ENCODE measurements around the gene CARS2.

- TF ChIP-seq CTCF (IDR thresholded peaks at IDR 0.05; ENCODE audit: borderline replicate concordance, extremely low read depth, low read length, poor library complexity, severe bottlenecking) (no peak), EZH2 (IDR thresholded peaks at IDR 0.05; ENCODE audit: borderline replicate concordance, low read depth, low read length, severe bottlenecking) (no peak)
Measured at GRCh38 chr13:110605132-110605531, 100.8 kb downstream of the CARS2 start.

All from DND-41 (cell line).